GM12872 (cell line): ENCODE data around the gene CAMTA1.

ENCODE experiments used
- TF ChIP-seq, protein P1 (sequence below): IDR thresholded peaks from 3 replicates; pipeline ENCODE4 v1.5.1; 2011; ENCODE audit warnings: low read depth, mild to moderate bottlenecking, low read length, moderate library complexity; ENCODE audit not compliant: insufficient read depth

The CAMTA1 gene

GRCh38 chr1:7373876-7374562 lies 588.8 kb downstream of the CAMTA1 start:
- TF ChIP-seq, protein P1, sequence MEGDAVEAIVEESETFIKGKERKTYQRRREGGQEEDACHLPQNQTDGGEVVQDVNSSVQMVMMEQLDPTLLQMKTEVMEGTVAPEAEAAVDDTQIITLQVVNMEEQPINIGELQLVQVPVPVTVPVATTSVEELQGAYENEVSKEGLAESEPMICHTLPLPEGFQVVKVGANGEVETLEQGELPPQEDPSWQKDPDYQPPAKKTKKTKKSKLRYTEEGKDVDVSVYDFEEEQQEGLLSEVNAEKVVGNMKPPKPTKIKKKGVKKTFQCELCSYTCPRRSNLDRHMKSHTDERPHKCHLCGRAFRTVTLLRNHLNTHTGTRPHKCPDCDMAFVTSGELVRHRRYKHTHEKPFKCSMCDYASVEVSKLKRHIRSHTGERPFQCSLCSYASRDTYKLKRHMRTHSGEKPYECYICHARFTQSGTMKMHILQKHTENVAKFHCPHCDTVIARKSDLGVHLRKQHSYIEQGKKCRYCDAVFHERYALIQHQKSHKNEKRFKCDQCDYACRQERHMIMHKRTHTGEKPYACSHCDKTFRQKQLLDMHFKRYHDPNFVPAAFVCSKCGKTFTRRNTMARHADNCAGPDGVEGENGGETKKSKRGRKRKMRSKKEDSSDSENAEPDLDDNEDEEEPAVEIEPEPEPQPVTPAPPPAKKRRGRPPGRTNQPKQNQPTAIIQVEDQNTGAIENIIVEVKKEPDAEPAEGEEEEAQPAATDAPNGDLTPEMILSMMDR: no peak

DNA sequence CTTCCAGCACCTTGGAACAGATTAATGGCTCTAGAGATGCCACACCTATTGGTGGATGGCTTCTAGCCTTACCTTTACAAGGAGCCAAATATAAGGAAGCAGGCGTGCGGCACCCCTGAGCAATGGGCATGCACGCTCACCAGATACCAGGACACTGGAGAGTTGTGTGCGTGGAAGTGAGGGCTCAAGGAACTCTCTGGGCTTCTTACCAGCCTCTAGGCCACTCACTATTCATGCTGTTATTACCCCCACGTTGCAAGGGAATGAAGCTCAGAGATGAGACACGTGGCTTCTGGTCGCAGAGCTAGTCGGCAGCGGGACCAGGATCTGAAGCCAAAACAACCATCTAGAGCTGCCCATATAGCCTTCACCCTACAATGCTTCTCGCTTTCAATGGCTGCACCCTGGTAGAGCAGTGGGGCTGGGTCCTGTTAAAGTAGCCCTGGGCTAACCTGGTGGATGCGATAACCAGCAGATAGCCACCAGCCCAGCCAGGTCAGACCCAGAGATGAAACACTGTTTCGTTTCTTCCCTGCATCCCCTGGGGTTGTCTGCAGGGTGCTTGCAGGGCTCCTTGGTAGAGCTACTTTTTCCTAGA lies 589.4 kb downstream of the CAMTA1 start:
- TF ChIP-seq, protein P1: no peak

GRCh38 chr1:7375329-7375728 lies 590.1 kb downstream of the CAMTA1 start:
- TF ChIP-seq, protein P1: no peak

GRCh38 chr1:7375781-7376660 lies 590.8 kb downstream of the CAMTA1 start:
- TF ChIP-seq, protein P1: no peak

GRCh38 chr1:7376676-7377075 lies 591.4 kb downstream of the CAMTA1 start:
- TF ChIP-seq, protein P1: no peak

DNA sequence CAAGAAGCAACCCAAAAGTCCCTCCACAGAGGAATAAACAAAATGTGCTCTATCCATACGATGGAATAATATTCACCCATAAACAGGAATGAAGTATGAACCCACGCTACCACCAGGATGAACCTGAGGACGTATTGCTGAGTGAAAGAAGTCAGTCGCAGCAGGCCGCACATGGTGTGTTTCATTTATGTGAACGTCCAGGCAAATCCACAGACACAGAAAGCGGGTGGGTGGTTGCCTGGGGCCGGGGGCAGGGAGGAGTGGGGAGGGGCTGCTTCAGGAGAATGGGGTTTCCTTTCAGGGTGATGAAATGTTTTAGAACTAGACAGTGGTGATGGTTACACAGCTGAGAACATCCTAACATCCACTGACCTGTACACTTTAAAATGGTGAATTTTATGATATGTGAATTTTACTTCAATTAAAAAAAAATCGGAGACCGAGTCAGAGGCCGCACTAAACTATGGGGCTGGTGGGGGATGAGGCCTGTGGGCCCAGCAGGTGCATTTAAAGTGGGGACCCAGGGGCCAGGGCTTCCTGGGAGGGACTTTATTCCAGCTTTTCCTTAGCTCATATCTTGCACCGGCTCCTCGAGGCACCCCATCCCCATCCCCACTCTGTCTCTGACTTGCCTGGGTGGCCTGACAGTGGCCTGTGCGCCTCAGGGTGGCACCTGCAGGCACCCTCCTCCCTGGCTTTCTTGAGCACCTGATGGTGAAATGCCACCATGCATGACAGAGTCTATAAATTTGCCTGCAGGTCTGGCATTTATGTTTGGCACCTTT lies 593.3 kb downstream of the CAMTA1 start:
- TF ChIP-seq, protein P1: no peak
